ENCODE data around the gene BEX3.

The BEX3 gene

DNA sequence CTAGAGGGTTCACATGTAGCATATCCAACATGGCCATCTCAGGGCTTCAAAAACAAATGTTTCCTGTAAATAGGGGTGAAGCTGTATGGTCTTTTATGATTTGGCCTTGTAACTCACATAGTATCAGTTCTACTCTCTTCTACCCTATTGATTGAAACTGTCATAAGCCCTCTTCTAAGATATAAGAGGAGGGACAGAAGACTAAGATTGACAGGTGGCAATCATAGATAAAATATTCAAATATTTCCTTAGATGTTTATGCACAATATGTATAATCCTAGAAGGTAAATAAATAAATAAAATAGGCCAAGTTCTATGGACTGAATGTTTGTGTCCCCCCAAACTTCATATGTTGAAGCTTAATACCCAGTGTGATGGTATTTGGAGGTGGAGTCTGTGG lies 6.9 kb upstream of the BEX3 start:
- peaks cover 14% of the 10 kb centered on the region for H3K9me3 Mint-ChIP-seq
- no peak for TF ChIP-seq CTCF (IDR thresholded peaks at IDR 0.05; ENCODE audit: unreplicated experiment in 3 of 3)
- H3K27me3 Mint-ChIP-seq (ENCODE audit: low read depth), result no peaks in the 10 kb centered on the region
- H3K27ac Mint-ChIP-seq, result no peak overlapping the region
- no peak overlapping the region for H3K4me3 Mint-ChIP-seq
- H3K4me1 Mint-ChIP-seq, result no peaks in the 10 kb centered on the region
- H3K36me3 Mint-ChIP-seq (ENCODE audit: low read depth), result no peaks in the 10 kb centered on the region

DNA sequence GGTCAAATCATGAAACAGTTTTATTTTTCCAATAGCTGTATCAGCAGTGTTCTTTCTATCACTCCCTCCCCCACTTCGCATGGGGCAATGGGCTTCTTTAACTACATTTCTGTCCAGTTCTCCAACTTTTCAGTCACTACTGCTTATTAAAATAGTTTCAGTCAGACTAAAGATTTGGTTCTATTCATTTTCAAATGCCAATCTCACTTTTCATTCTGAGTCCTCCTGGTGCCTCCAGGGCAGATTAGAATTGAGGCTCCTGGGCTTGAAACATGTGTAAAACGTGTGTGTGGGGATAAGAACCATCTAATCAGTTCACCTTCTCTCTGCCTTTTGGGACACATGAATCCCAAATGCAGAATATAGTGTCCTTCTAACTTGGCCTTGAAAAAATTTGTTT lies 3.5 kb upstream of the BEX3 start:
- Mint-ChIP-seq H3K4me1 (peaks cover 6% of the 10 kb centered on the region), H3K9me3 (peaks cover 3% of the 10 kb centered on the region), H3K27me3 (ENCODE audit: low read depth) (no peaks in the 10 kb centered on the region), H3K4me3 (no peak overlapping the region), H3K36me3 (ENCODE audit: low read depth) (peaks cover 8% of the 10 kb centered on the region), H3K27ac (no peak overlapping the region)
- no peak for TF ChIP-seq CTCF (IDR thresholded peaks at IDR 0.05; ENCODE audit: unreplicated experiment in 3 of 3)

- peaks cover 6% of the 10 kb centered on the region for H3K4me1 Mint-ChIP-seq
- H3K4me3 Mint-ChIP-seq, result no peak overlapping the region
- TF ChIP-seq CTCF (IDR thresholded peaks at IDR 0.05; ENCODE audit: unreplicated experiment in 3 of 3), result no peak
Measured at GRCh38 chrX:103373581-103373980, 2.8 kb upstream of the BEX3 start.

GRCh38 chrX:103376979-103377324 lies 614 bp downstream of the BEX3 start:
- Mint-ChIP-seq H3K27me3 (ENCODE audit: low read depth) (no peaks in the 10 kb centered on the region), H3K4me3 (peak overlapping the region; percentile 88 to 91 (median 88))

More at GRCh38 chrX:103373581-103373980, 2.8 kb upstream of the BEX3 start:
- no peak overlapping the region for H3K27ac Mint-ChIP-seq
- H3K27me3 Mint-ChIP-seq (ENCODE audit: low read depth), result no peaks in the 10 kb centered on the region
- peaks cover 15% of the 10 kb centered on the region for H3K36me3 Mint-ChIP-seq (ENCODE audit: low read depth)
- H3K9me3 Mint-ChIP-seq, result peaks cover 3% of the 10 kb centered on the region

GRCh38 chrX:103378990-103379389 lies 2.7 kb downstream of the BEX3 start:
- Mint-ChIP-seq H3K9me3 (peaks cover 2% of the 10 kb centered on the region), H3K4me1 (peaks cover 10% of the 10 kb centered on the region), H3K36me3 (ENCODE audit: low read depth) (peaks cover 34% of the 10 kb centered on the region), H3K27ac (peak overlapping the region; percentile 59 to 80 (median 76)), H3K4me3 (peak overlapping the region; percentile 68 to 79 (median 76)), H3K27me3 (ENCODE audit: low read depth) (no peaks in the 10 kb centered on the region)
- TF ChIP-seq CTCF (IDR thresholded peaks at IDR 0.05; ENCODE audit: unreplicated experiment in 3 of 3), result no peak

More at GRCh38 chrX:103376979-103377324, 614 bp downstream of the BEX3 start:
- peaks cover 10% of the 10 kb centered on the region for H3K4me1 Mint-ChIP-seq
- peak overlapping the region; percentile 89 to 99 (median 96) for H3K27ac Mint-ChIP-seq
- peaks cover 26% of the 10 kb centered on the region for H3K36me3 Mint-ChIP-seq (ENCODE audit: low read depth)
- no peaks in the 10 kb centered on the region for H3K9me3 Mint-ChIP-seq
- TF ChIP-seq CTCF (IDR thresholded peaks at IDR 0.05; ENCODE audit: unreplicated experiment in 3 of 3), result no peak

DNA sequence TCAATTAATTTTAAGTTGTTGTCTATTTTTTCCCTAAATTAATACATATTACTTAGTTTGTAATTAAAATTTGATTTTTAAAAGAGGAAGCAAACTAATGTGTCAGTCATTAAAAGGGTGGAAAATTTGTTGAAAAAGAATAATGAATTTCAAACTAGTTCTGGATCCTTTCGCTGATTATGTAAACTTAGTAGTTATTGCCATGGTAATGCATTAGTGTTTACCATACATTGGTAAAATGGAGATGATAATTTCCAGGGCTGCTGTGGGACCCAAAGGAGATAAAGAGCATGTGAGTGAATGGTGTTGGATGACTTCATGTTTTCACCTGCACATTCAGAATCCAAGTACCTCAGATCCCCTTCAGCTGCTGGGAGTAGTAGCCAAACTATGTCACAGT lies 6.5 kb downstream of the BEX3 start:
- TF ChIP-seq CTCF (IDR thresholded peaks at IDR 0.05; ENCODE audit: unreplicated experiment in 3 of 3), result no peak
- Mint-ChIP-seq H3K9me3 (peaks cover 5% of the 10 kb centered on the region), H3K27ac (no peak overlapping the region), H3K36me3 (ENCODE audit: low read depth) (peaks cover 26% of the 10 kb centered on the region), H3K27me3 (ENCODE audit: low read depth) (no peaks in the 10 kb centered on the region), H3K4me3 (no peak overlapping the region), H3K4me1 (peaks cover 4% of the 10 kb centered on the region)
